DOHH2 (cell line): ENCODE measurements around the gene BRICD5.

Experiments
- CTCF ChIP-seq: fragments of 200-600 bp; sonication (generic); IDR thresholded peaks from one replicate; pipeline ENCODE4 v1.5.1; 2014; ENCODE audit warnings: antibody characterized with exemption, mild to moderate bottlenecking, low read depth, low read length; ENCODE audit not compliant: poor library complexity, severe bottlenecking
- EZH2phosphoT487 ChIP-seq: fragments of 200-600 bp; sonication (generic); IDR thresholded peaks from 2 replicates; pipeline ENCODE4 v1.6.1; 2017; ENCODE audit warnings: borderline replicate concordance, mild to moderate bottlenecking, antibody characterized with exemption, low read length, moderate library complexity, mixed read lengths

- TF ChIP-seq CTCF (no peak), EZH2phosphoT487 (no peak)
These were observed 40.1 kb upstream of the BRICD5 start for GRCh38 chr16:2250652-2251295.
